ENCODE measurements around the gene ST7. TPM values are rescaled to one million over a fixed set of nuclear protein-coding genes. Genes with fewer than 3 reads are reported as not detected.

ST7 gene
- total RNA-seq, 1 experiment from 2014 or later = 22.6 TPM

GRCh38 chr7:117041007-117041406 is 87.7 kb downstream of the ST7 start:
- no peak for DNase-seq (ENCODE audit: low read depth)
- in situ Hi-C loops (cut with HindIII; ENCODE audit: low pct_unique_long_range_greater_than_20kb, low sequenced_read_pairs) = no loop called here

- in situ Hi-C loops (cut with HindIII; ENCODE audit: low pct_unique_long_range_greater_than_20kb, low sequenced_read_pairs) = no loop called here
- no peak for DNase-seq (ENCODE audit: low read depth)
These were observed 88.5 kb downstream of the ST7 start for GRCh38 chr7:117041822-117042221.

DNA sequence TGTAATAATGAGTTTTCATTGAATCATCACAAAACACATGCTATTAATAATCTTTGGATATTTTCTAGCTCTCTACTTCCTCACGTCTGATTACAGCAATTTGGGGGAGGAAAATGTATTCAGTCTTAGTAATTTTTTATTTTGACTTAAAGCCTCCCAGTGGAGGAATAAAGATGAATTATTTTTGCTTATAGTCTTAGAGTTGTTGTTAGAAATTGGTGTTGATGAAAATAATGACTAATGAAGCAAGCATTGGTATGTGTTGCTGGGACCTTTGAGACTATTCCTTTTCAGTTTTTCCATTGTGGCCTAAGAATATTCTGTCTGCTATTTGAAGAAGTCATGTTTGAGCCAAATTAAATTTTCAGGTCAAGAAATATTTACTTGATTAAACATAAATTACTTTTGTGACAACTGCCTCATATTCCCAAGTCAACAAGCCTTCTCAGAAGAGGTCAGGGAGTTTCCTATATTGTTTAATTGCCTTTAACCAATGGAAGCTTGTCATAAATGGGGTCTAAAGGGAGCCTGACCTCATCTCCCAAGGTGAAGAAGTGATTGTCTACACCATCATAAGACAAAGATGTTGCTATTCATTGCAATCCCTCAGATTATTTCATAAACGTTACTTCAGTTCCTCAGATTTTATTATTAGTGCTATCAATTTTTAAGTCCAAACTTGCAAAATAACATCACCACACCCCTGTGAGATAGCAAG is 90.0 kb downstream of the ST7 start:
- DNase-seq (ENCODE audit: low read depth) = no peak
- in situ Hi-C loops (cut with HindIII; ENCODE audit: low pct_unique_long_range_greater_than_20kb, low sequenced_read_pairs) = no loop called here

GRCh38 chr7:117044664-117045063 is 91.4 kb downstream of the ST7 start:
- in situ Hi-C loops (cut with HindIII; ENCODE audit: low pct_unique_long_range_greater_than_20kb, low sequenced_read_pairs) = no loop called here
- DNase-seq (ENCODE audit: low read depth) = no peak

DNA sequence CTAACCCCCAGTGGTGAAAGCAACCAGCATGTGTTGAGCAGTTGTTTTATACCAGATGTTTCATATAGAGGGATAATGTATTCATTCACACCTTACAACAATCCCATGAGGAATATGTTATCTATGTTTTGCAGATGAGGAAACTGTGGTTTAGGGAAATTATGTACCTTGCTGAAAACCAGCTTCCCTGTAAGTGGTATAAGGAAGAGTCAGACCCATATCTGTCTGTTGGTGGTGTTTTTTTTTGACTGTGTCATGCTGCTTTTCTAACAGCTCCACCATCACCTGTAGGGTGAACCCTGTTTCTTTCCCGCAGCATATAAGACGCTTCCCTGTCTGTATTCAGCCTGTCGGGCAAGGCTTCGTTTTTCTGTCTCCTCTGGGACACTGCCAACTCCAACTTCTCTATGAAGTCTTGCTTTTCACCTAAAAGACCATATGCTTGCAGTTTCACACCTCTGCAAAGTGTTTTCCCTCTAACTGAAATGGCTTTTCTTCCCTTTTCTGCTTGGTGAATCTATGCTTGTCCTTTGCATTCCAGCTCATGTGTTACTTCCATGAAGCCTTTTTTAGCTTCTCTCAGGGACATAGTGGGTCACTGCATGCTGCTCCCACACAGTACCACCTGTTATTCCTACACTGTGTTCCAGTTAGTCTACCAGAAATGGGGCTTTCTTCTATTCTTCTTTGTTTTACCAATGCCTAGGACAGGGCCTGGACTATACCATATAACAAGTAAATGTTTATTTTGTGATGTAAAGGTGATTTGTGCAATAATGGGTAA is 92.8 kb downstream of the ST7 start:
- in situ Hi-C loops (cut with HindIII; ENCODE audit: low pct_unique_long_range_greater_than_20kb, low sequenced_read_pairs) = no loop called here
- DNase-seq (ENCODE audit: low read depth) = no peak

- DNase-seq (ENCODE audit: low read depth) = no peak
- in situ Hi-C loops (cut with HindIII; ENCODE audit: low pct_unique_long_range_greater_than_20kb, low sequenced_read_pairs) = no loop called here
These were observed 94.2 kb downstream of the ST7 start for GRCh38 chr7:117047496-117047895.

DNA sequence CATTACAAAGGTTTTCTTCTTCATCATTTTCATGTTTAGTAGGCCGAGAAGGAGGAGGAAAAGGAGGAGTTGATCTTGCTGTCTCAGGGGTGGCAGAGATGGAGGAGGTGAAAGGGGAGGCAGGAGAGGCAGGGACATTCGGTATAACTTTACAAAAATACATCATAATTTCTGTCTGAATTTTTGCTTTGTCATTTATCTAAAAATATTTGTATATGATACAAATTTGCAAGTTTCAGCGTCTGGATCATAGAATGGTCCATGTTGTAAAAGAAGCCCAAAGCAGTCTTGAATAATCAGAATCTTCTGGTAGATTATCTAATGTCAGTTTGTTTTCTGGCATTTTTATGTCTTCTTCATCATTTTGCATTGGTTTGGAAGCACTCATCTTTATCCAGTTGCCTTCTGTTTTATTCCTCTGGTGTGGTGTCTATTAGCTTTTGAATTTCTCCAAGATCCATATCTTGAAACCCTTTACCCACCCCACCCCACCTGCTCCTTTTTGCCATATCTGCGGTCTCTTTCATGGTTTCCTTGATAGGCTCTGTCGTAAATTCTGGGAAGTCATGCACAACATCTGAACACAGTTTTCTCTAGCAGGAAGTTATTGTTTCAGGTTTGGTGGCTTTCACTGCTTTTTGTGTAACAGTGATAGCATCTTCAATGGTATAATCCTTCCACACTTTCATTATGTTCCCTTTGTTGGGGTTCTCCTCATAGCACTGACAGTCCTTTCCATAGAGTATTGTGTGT is 95.0 kb downstream of the ST7 start:
- DNase-seq (ENCODE audit: low read depth) = no peak
- in situ Hi-C loops (cut with HindIII; ENCODE audit: low pct_unique_long_range_greater_than_20kb, low sequenced_read_pairs) = no loop called here

- no peak for DNase-seq (ENCODE audit: low read depth)
- in situ Hi-C loops (cut with HindIII; ENCODE audit: low pct_unique_long_range_greater_than_20kb, low sequenced_read_pairs) = no loop called here
These were observed 95.6 kb downstream of the ST7 start for GRCh38 chr7:117048882-117049281.

GRCh38 chr7:117051808-117052207 is 98.5 kb downstream of the ST7 start:
- in situ Hi-C loops (cut with HindIII; ENCODE audit: low pct_unique_long_range_greater_than_20kb, low sequenced_read_pairs) = no loop called here
- DNase-seq (ENCODE audit: low read depth) = no peak

GRCh38 chr7:117053432-117053831 is 100.1 kb downstream of the ST7 start:
- in situ Hi-C loops (cut with HindIII; ENCODE audit: low pct_unique_long_range_greater_than_20kb, low sequenced_read_pairs) = no loop called here

GRCh38 chr7:117061751-117062150 is 108.5 kb downstream of the ST7 start:
- in situ Hi-C loops (cut with HindIII; ENCODE audit: low pct_unique_long_range_greater_than_20kb, low sequenced_read_pairs) = no loop called here

More at GRCh38 chr7:117053432-117053831, 100.1 kb downstream of the ST7 start:
- no peak for DNase-seq (ENCODE audit: low read depth)

DNA sequence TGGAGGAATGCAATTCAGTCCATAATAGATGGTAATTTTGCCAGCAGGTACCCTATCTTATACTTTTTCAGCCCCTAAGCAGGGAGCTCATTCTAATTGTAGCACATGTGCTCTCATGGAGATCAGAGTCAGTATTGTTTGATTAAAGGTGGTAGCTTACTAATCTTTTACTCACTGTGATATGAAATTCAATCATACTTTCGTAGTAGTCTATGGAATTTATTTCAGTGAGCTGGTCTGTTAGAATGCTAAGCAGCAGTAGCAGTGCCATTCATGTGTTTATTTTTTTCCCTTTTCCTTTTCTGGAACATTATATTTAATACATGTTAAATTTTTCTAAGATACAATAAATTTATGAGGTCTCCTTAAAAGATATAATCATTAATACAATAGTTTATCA is 109.0 kb downstream of the ST7 start:
- in situ Hi-C loops (cut with HindIII; ENCODE audit: low pct_unique_long_range_greater_than_20kb, low sequenced_read_pairs) = no loop called here
- DNase-seq (ENCODE audit: low read depth) = no peak

More at GRCh38 chr7:117061751-117062150, 108.5 kb downstream of the ST7 start:
- no peak for DNase-seq (ENCODE audit: low read depth)

DNA sequence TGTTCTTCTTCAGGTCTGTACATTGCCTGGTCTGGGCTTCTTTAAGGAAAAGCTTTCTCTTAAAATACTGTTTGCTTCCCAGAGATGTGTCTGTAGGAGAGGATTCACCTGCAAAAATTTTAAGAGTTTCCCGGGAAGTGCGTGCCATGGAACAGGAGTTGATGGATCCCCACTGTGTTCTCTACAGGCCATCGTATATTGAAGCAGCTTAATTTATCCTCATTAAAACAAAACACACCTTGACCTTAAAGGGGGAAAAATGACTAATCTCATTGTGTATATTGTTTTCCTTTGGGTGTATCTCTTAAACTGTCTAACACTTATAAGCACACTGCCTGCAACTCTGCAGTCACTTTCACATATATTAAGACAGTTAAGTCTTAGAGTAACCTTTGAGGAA is 111.4 kb downstream of the ST7 start:
- in situ Hi-C loops (cut with HindIII; ENCODE audit: low pct_unique_long_range_greater_than_20kb, low sequenced_read_pairs) = no loop called here

DNA sequence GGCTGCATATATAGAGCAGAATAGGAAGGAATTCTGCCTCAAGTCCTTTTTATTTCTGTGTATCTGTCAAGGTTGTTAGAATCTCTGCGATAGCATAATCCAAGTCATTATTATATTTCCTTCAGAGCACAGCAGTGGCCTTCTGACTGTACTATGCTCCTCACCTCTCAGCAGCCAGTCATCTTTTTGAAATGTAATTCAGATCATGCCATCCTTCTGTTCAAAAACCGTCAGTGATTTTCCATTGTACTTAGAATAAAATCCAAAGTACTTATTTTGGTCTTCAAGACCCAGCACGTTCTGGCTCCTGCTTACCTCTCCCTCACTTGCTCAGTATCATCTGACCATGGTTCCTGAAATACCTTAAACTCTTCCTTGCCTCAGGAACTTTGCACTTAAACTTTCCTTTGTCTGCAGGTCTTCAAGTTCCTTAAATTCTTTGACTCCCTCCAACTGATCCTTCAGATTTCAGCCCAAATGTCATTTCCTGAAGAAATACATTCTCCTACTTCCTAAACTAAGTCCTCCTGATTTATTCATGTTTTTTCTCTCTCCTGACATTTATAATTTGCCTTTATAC is 112.4 kb downstream of the ST7 start:
- DNase-seq (ENCODE audit: low read depth) = no peak
- in situ Hi-C loops (cut with HindIII; ENCODE audit: low pct_unique_long_range_greater_than_20kb, low sequenced_read_pairs) = no loop called here

More for the DNA sequence above, 111.4 kb downstream of the ST7 start:
- DNase-seq (ENCODE audit: low read depth) = no peak

DNA sequence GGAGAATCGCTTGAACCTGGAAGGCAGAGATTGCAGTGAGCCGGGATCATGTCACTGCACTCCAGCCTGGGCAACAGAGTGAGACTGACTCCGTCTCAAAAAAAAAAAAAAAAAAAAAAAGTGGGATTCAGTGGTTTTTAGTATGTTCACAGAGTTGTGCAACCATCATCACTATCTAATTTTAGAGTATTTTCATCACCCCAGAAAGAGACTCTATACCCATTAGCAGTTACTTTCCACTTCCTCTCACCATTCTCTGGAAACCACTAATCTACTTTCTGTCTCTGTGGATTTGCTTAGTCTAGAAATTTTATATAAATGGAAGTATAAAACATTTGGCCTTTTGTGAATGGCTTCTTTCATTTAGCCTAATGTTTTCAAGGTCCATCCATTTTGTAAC is 113.4 kb downstream of the ST7 start:
- no peak for DNase-seq (ENCODE audit: low read depth)
- in situ Hi-C loops (cut with HindIII; ENCODE audit: low pct_unique_long_range_greater_than_20kb, low sequenced_read_pairs) = no loop called here

GRCh38 chr7:117067340-117067739 is 114.0 kb downstream of the ST7 start:
- no peak for DNase-seq (ENCODE audit: low read depth)
- in situ Hi-C loops (cut with HindIII; ENCODE audit: low pct_unique_long_range_greater_than_20kb, low sequenced_read_pairs) = no loop called here

- DNase-seq (ENCODE audit: low read depth) = no peak
- in situ Hi-C loops (cut with HindIII; ENCODE audit: low pct_unique_long_range_greater_than_20kb, low sequenced_read_pairs) = no loop called here
These were observed 115.3 kb downstream of the ST7 start for GRCh38 chr7:117068511-117069145.

DNA sequence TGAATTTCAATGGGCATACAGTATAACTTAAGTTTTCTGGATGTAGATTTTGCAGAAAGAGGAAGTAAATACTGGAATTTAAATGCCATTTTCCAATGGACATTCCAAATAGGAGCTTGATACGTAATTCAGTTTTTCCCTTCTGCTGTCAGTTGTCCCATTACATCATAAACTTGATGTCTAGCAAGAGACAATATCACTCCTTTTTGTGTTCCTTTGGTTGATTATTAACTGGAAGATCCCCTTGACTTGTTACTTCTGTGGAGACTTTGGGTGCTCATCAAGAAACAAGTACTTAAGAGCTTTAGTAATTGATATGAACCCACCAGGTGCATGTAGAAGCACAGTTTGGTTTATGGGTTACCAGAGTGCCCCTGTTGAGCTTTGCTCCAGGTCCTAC is 116.1 kb downstream of the ST7 start:
- in situ Hi-C loops (cut with HindIII; ENCODE audit: low pct_unique_long_range_greater_than_20kb, low sequenced_read_pairs) = no loop called here
- DNase-seq (ENCODE audit: low read depth) = no peak
